K562 (cell line): Measurements from ENCODE around the gene TBXAS1. TPM values are rescaled to one million over a fixed set of nuclear protein-coding genes. Genes with fewer than 3 reads are reported as not detected.

Experiments
- ATAC-seq: fragments of 200-7000 bp; cut with Tn5 transposase; 3 replicates; pipeline ENCODE4 v1.9.1; 2020; ENCODE audit warnings: moderate library complexity
- BruUV-seq: library from RNA; stranded (reverse); fragments of 400-500 nt; replicated peaks from 2 replicates; lab custom pipeline; 2021; lab: Mats Ljungman, UMichigan
- CTCF ChIA-PET: fragments of 300-600 bp; formaldehyde crosslinking; extraction: SDS; loops from one replicate; lab custom pipeline; 2021; ENCODE audit warnings: low intra/inter-chr PET ratio; lab: Yijun Ruan, JAX
- POLR2A ChIA-PET: fragments of 300-600, 350-650 bp; sonication (Branson Sonifier 250); formaldehyde crosslinking; extraction: SDS; loops from one replicate; lab custom pipeline; 2021; ENCODE audit warnings: antibody characterized with exemption, inconsistent platforms; lab: Yijun Ruan, JAX
- DNase-seq, 4 experiments: peaks; one replicate each; pipeline versions ENCODE4 v3.0.0 to v3.0.0-alpha.2; 2011 to 2018; ENCODE audit warnings: low spot score in 3 of 4, mixed read lengths in 3 of 4; ENCODE audit errors: extremely low read depth in 1 of 4
- FAIRE-seq: peaks from 2 replicates; lab custom pipeline; 2011; peaks lifted over from hg19 to GRCh38; lab: Jason Lieb, UNC
- H2AFZ ChIP-seq: 2 replicates; pipeline ENCODE4 v1.6.0; 2011; ENCODE audit warnings: low read depth, low read length, control low read depth, inconsistent platforms
- H3K27ac ChIP-seq: fragments of 200-600 bp; 3 replicates; pipeline ENCODE4 v1.8.0; 2011; ENCODE audit warnings: low read depth, mild to moderate bottlenecking, control low read depth, inconsistent platforms, low read length, moderate library complexity, mixed read lengths; ENCODE audit errors: extremely low read depth
- H3K27me3 ChIP-seq, 2 experiments: fragments of 300-600 bp in 1 of 2; 2 replicates in 1 of 2; 3 replicates in 1 of 2; pipeline versions ENCODE4 v1.6.0 to v1.8.0; 2011; ENCODE audit warnings: inconsistent platforms in 2 of 2, low read length in 2 of 2, mild to moderate bottlenecking in 1 of 2, mixed read lengths in 1 of 2, moderate library complexity in 1 of 2; ENCODE audit not compliant: control insufficient read depth in 2 of 2, insufficient read depth in 2 of 2
- H3K36me3 ChIP-seq: fragments of 300-600 bp; 3 replicates; pipeline ENCODE4 v1.8.0; 2011; ENCODE audit warnings: mild to moderate bottlenecking, low read length, inconsistent platforms; ENCODE audit not compliant: control insufficient read depth, insufficient read depth
- H3K4me1 ChIP-seq, 2 experiments: fragments of 200-600 bp in 1 of 2; replicated peaks in 1 of 2; 2 replicates in 1 of 2; 3 replicates in 1 of 2; pipeline versions ENCODE4 v1.5.1 to v1.8.0; 2011; ENCODE audit warnings: inconsistent platforms in 2 of 2, low read length in 2 of 2, mild to moderate bottlenecking in 1 of 2, mixed read lengths in 1 of 2, moderate library complexity in 1 of 2; ENCODE audit not compliant: control insufficient read depth in 2 of 2, insufficient read depth in 2 of 2
- H3K4me2 ChIP-seq: 2 replicates; pipeline ENCODE4 v1.6.1; 2011; ENCODE audit warnings: low read length, control low read depth, inconsistent platforms, mixed read lengths; ENCODE audit not compliant: insufficient read depth
- H3K4me3 ChIP-seq: fragments of 200-600 bp; sonication (generic), shearing (Covaris generic); 2 replicates; pipeline ENCODE4 v1.5.1; 2016; ENCODE audit warnings: control low read depth, inconsistent platforms
- H3K79me2 ChIP-seq: fragments of 200-600 bp; 3 replicates; pipeline ENCODE4 v1.8.0; 2011; ENCODE audit warnings: low read length, inconsistent platforms; ENCODE audit not compliant: control insufficient read depth, insufficient read depth
- H3K9ac ChIP-seq, 2 experiments: 2 replicates each; pipeline versions ENCODE4 v1.6.0 to v1.6.1; 2011; ENCODE audit warnings: low read depth in 2 of 2, low read length in 2 of 2, control low read depth in 1 of 2, inconsistent platforms in 1 of 2, mild to moderate bottlenecking in 1 of 2, mixed read lengths in 1 of 2; ENCODE audit not compliant: insufficient read depth in 1 of 2
- H3K9me1 ChIP-seq: one replicate; pipeline ENCODE4 v1.6.0; 2011; ENCODE audit warnings: inconsistent platforms, mild to moderate bottlenecking, low read length, moderate library complexity; ENCODE audit not compliant: control insufficient read depth, insufficient read depth
- H3K9me3 ChIP-seq: replicated peaks from 2 replicates; pipeline ENCODE4 v1.5.1; 2011; ENCODE audit warnings: low read depth, low read length, inconsistent platforms; ENCODE audit not compliant: control insufficient read depth, insufficient read depth
- H4K20me1 ChIP-seq: replicated peaks from 2 replicates; pipeline ENCODE4 v1.6.1; 2011; ENCODE audit warnings: low read length, inconsistent platforms, mixed read lengths; ENCODE audit not compliant: control insufficient read depth, insufficient read depth
- RAD51 ChIP-seq: fragments of 450-650 bp; IDR thresholded peaks from 2 replicates; pipeline ENCODE4 v1.7.1; 2016; ENCODE audit warnings: low read depth, mild to moderate bottlenecking, borderline replicate concordance
- TOE1 ChIP-seq, 2 experiments: fragments of 450-650 bp in 1 of 2; sonication (generic) in 1 of 2; formaldehyde crosslinking in 1 of 2; IDR thresholded peaks; 2 replicates each; pipeline versions ENCODE4 v1.7.1 to v1.8.0; 2016 to 2022; ENCODE audit warnings: borderline replicate concordance in 2 of 2, mild to moderate bottlenecking in 2 of 2, antibody characterized with exemption in 1 of 2, inconsistent platforms in 1 of 2, low read depth in 1 of 2, missing genetic modification reagents in 1 of 2, moderate library complexity in 1 of 2
- WGBS: fragments of 100-300 bp; shearing (Covaris generic); methylation state at CpG from one replicate; pipeline ENCODE4 v1.1.6; 2016; ENCODE audit warnings: low coverage, mixed read lengths; ENCODE audit not compliant: insufficient coverage; ENCODE audit errors: missing lambda C conversion rate; 5-methylcytosine and 5-hydroxymethylcytosine counted together
- in situ Hi-C: fragments of 300-500 bp; cut with MboI; formaldehyde crosslinking; loops from 4 replicates; pipeline ENCODE4 v1.15.0; 2018; ENCODE audit warnings: inconsistent platforms, mixed read lengths
- intact Hi-C: fragments of 100-400 bp; cut with micrococcal nuclease; formaldehyde crosslinking; loops from 2 replicates; pipeline ENCODE4 v1.14.2; 2022
- polyA plus RNA-seq, 8 experiments: library from polyadenylated mRNA; depleted of rRNA in 4 of 8; stranded (reverse) in 5 of 8; unstranded in 3 of 8; fragments of >200 nt; fragmentation: Nextera tagmentation in 2 of 8; fragmentation: Illumina TruSeq in 1 of 8; extraction: Ambion mirVana in 2 of 8; extraction: Trizol in 1 of 8; gene quantifications; 2 replicates each; pipeline versions ENCODE4 v1.2.1 to v1.2.3, GENCODE V29; 2011 to 2014; ENCODE audit warnings: inconsistent platforms in 1 of 8, missing spikeins in 1 of 8
- total RNA-seq, 7 experiments: library from RNA; depleted of rRNA in 6 of 7; stranded (reverse); fragments of >200 nt in 6 of 7; fragmentation: Illumina TruSeq in 2 of 7; extraction: Trizol in 2 of 7; gene quantifications; 2 replicates each; pipeline versions ENCODE4 v1.2.1 to v1.2.3, GENCODE V29; 2011 to 2021; ENCODE audit warnings: low replicate concordance in 1 of 7
- TF ChIP-seq, protein P1 (sequence below): fragments of 450-650 bp; formaldehyde crosslinking; IDR thresholded peaks from 2 replicates; pipeline ENCODE4 v1.4.0; 2020; ENCODE audit warnings: mild to moderate bottlenecking, mixed read lengths
- TF ChIP-seq, protein P2 (sequence below), 3 experiments: fragments of 200-800 bp in 1 of 3; sonication (Bioruptor generic) in 1 of 3; sonication (generic) in 1 of 3; formaldehyde crosslinking in 1 of 3; IDR thresholded peaks; 2 replicates each; pipeline versions ENCODE4 v1.6.1 to v1.8.0; 2016 to 2022; ENCODE audit warnings: mild to moderate bottlenecking in 2 of 3, missing compliant biosample characterization in 2 of 3, missing genetic modification characterization in 2 of 3, missing genetic modification reagents in 1 of 3

Gene TBXAS1
- total and polyA plus RNA-seq, 9 of the 15 experiments (the other 6 are each of a cell fraction or from before 2014, with no cell fraction given) = 1.1 to 8.3 (median 1.9) TPM

DNA sequence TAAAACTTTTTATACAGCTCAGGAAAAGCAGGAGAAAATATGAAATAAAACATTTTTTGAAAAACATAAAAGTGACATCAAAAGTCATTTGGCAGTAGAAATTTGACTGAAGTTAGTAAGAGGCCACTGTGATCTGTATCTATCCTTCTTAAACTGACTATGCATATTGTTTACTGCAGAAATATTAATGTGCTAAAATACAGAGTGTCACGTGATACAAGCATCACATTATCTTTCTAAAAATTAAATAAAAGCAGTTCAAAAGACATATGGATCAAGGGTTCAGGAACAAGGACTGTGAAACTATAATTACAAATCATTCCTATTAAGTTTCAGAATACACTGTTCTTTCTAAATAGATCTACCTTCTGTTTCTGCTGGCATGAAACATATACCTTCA, 200.0 kb downstream of the TBXAS1 start:
- Histone ChIP-seq H4K20me1 (no peaks in the 10 kb centered on the region), H3K4me3 (no peak overlapping the region), H3K27me3 (no peaks in the 10 kb centered on the region), H3K27ac (no peak overlapping the region), H3K9ac (no peak overlapping the region), H3K9me1 (no peaks in the 10 kb centered on the region), H3K9me3 (no peaks in the 10 kb centered on the region), H3K36me3 (peaks cover 15% of the 10 kb centered on the region; the same call in 1 of the 3 replicates), H3K4me1 (no peaks in the 10 kb centered on the region), H3K79me2 (no peaks in the 10 kb centered on the region), H2AFZ (no peak overlapping the region), H3K4me2 (no peak overlapping the region)
- ATAC-seq = no peak
- TF ChIP-seq, protein P1, sequence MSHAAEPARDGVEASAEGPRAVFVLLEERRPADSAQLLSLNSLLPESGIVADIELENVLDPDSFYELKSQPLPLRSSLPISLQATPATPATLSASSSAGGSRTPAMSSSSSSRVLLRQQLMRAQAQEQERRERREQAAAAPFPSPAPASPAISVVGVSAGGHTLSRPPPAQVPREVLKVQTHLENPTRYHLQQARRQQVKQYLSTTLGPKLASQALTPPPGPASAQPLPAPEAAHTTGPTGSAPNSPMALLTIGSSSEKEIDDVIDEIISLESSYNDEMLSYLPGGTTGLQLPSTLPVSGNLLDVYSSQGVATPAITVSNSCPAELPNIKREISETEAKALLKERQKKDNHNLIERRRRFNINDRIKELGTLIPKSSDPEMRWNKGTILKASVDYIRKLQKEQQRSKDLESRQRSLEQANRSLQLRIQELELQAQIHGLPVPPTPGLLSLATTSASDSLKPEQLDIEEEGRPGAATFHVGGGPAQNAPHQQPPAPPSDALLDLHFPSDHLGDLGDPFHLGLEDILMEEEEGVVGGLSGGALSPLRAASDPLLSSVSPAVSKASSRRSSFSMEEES = peak; percentile 68
- TF ChIP-seq TOE1 (IDR thresholded peaks at IDR 0.05; ENCODE audit: borderline replicate concordance) (0 out of 2 replicates have a peak, but pooled peaks have one; percentile 34), TOE1 (CRISPR knock-in tag; IDR thresholded peaks at IDR 0.05; ENCODE audit: borderline replicate concordance, low read depth) (no peak), RAD51 (peak; percentile 73)
- TF ChIP-seq, protein P2, sequence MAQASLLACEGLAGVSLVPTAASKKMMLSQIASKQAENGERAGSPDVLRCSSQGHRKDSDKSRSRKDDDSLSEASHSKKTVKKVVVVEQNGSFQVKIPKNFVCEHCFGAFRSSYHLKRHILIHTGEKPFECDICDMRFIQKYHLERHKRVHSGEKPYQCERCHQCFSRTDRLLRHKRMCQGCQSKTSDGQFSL (CRISPR knock-in tag; IDR thresholded peaks at IDR 0.05) = no peak
- TF ChIP-seq, protein P2 (tag; IDR thresholded peaks at IDR 0.05) = no peak
- ChIA-PET POLR2A (no interaction called here), CTCF (no interaction called here)
- in situ Hi-C loops (no loop called here), intact Hi-C loops (no loop called here)
- no peak for DNase-seq
- 50% methylated on average over 1 of the region's 1 CpG for WGBS
- no peak for FAIRE-seq
- no TSS peak for BruUV-seq
